ENCODE data around the gene SLC29A2.

SLC29A2 gene

DNA sequence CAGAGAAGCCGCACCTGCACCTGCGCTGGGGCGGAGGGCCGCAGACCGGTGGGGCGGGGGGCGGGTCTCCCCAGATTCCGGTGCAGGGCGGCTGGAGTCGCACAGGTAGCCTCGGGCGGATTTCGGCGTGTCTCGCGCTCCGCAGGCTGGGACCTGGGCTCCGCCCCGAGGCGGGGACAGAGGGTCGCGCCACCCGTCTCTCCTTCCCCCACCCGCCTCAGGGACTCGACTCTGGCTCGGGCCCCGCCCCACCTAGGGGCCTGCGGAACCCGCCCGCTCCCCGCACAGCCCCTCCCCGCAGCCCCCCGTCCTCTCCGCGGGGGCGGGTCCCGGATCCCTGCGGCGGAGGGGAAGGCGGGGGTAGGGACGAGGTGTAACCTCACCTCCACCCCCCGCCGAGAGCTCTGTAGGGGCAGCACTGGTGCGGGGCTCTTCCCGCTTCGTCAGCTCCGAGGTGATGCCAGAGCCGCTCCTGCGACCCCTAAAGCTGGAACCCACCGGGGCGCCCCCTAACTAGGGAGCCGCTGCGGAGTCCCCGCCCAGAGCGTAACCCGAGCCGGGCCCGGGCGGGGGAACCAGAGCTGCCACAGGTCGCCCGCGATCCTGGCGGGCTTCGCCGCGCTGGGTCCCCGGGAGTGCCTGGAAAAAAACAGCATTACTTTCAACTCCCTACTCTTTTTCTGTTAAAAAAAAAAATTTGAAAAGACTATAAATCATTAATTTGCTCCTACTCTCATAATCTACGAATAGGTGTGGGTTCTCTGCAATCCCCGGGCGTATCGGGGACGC is at the start of gene SLC29A2:
TSS of gene SLC29A2 (minus strand) at position 134 of the 789 bp plus-strand sequence. CDS start 169 bp downstream, outside the sequence.
- H2AFZ ChIP-seq (ENCODE audit: low read length, unreplicated experiment) = peak within 1 kb of the TSS; percentile 84
- no peak within 1 kb of the TSS for H3K27ac ChIP-seq (ENCODE audit: low read depth, low read length)
- H3K4me3 ChIP-seq (ENCODE audit: low read depth, low read length) = peak within 1 kb of the TSS; percentile 90
- H3K4me1 ChIP-seq (ENCODE audit: control insufficient read depth, insufficient read depth, low read length, unreplicated experiment) = peaks cover 25% of the 10 kb centered on the region
- peaks cover 7% of the 10 kb centered on the region for H3K27me3 ChIP-seq (ENCODE audit: insufficient read depth, low read length)
- H3K36me3 ChIP-seq (ENCODE audit: insufficient read depth, low read length) = no peaks in the 10 kb centered on the region
- no peaks in the 10 kb centered on the region for H3K79me2 ChIP-seq (ENCODE audit: control insufficient read depth, insufficient read depth, low read length, unreplicated experiment)

DNA sequence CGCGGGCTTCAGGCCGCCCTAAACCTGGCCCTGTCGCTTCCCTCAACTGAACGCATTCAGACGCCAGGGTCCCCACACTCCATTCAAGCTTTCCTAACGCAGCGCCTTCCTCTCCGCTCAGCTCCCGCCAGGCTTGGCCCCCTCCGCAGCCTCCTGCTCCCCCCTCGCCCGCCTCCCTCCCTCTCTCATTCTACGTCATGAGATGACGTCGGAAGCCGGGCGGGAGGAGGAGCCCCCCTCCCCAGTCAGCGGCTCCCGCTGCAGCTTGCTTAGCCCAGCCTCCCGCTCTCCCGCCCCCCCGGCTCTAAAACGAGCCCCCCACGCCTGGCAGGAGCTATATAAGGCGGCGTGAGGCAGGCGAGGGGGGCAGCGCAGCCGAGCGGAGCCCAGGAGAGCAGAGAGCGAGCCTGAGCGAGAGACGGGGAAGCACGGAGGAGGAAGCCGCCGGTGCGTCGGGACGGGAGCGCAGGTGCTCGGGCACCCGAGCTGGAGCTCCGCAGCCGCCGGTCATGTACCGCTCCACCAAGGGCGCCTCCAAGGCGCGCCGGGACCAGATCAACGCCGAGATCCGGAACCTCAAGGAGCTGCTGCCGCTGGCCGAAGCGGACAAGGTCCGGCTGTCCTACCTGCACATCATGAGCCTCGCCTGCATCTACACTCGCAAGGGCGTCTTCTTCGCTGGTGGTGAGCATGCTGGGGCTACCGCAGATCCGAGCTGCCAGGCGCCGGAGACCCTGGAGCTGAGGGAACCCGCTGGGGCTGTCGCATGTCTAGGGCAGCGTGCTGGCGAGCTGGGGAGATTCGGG is 49.3 kb upstream of the SLC29A2 start, which contains the start of gene NPAS4:
TSS of gene NPAS4 (plus strand) at position 365 of the 806 bp plus-strand sequence. CDS start at position 510, 145 bp downstream.
- Histone ChIP-seq H3K27ac (ENCODE audit: low read depth, low read length) (no peak within 1 kb of the TSS), H3K79me2 (ENCODE audit: control insufficient read depth, insufficient read depth, low read length, unreplicated experiment) (no peaks in the 10 kb centered on the region), H3K4me3 (ENCODE audit: low read depth, low read length) (no peak within 1 kb of the TSS), H2AFZ (ENCODE audit: low read length, unreplicated experiment) (no peak within 1 kb of the TSS), H3K4me1 (ENCODE audit: control insufficient read depth, insufficient read depth, low read length, unreplicated experiment) (peaks cover 13% of the 10 kb centered on the region), H3K27me3 (ENCODE audit: insufficient read depth, low read length) (peaks cover 33% of the 10 kb centered on the region), H3K36me3 (ENCODE audit: insufficient read depth, low read length) (no peaks in the 10 kb centered on the region)

DNA sequence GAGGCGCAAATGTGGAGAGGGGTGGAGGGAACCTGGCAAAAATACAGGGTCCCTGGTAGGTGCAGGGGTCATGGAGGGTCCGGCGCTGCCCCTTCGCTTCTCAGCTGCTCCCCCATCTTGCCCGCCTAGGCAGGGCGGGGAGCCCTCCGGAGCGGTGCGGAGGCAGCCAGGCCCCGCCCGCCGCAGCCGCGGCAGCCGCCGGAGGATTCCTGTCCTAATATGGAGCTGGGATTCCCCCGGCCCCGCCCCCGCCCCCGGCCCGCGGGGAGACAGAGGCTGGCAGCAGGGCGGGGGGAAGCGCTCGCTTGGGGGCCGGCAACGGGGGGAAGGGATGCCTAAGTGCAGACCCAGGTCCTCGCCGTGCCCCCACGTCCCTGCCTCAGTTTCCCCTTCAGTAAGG is 48.3 kb upstream of the SLC29A2 start:
- no peak overlapping the region for H3K4me3 ChIP-seq (ENCODE audit: low read depth, low read length)
- H3K36me3 ChIP-seq (ENCODE audit: insufficient read depth, low read length) = no peaks in the 10 kb centered on the region
- peaks cover 13% of the 10 kb centered on the region for H3K4me1 ChIP-seq (ENCODE audit: control insufficient read depth, insufficient read depth, low read length, unreplicated experiment)
- peaks cover 38% of the 10 kb centered on the region for H3K27me3 ChIP-seq (ENCODE audit: insufficient read depth, low read length)
- no peak overlapping the region for H3K27ac ChIP-seq (ENCODE audit: low read depth, low read length)
- no peaks in the 10 kb centered on the region for H3K79me2 ChIP-seq (ENCODE audit: control insufficient read depth, insufficient read depth, low read length, unreplicated experiment)
- no peak overlapping the region for H2AFZ ChIP-seq (ENCODE audit: low read length, unreplicated experiment)

GRCh38 chr11:66418986-66419308 is 47.4 kb upstream of the SLC29A2 start:
- Histone ChIP-seq H3K4me1 (ENCODE audit: control insufficient read depth, insufficient read depth, low read length, unreplicated experiment) (peaks cover 13% of the 10 kb centered on the region), H3K27me3 (ENCODE audit: insufficient read depth, low read length) (peaks cover 45% of the 10 kb centered on the region), H3K36me3 (ENCODE audit: insufficient read depth, low read length) (no peaks in the 10 kb centered on the region), H3K27ac (ENCODE audit: low read depth, low read length) (no peak overlapping the region), H3K79me2 (ENCODE audit: control insufficient read depth, insufficient read depth, low read length, unreplicated experiment) (no peaks in the 10 kb centered on the region), H3K4me3 (ENCODE audit: low read depth, low read length) (no peak overlapping the region), H2AFZ (ENCODE audit: low read length, unreplicated experiment) (no peak overlapping the region)

DNA sequence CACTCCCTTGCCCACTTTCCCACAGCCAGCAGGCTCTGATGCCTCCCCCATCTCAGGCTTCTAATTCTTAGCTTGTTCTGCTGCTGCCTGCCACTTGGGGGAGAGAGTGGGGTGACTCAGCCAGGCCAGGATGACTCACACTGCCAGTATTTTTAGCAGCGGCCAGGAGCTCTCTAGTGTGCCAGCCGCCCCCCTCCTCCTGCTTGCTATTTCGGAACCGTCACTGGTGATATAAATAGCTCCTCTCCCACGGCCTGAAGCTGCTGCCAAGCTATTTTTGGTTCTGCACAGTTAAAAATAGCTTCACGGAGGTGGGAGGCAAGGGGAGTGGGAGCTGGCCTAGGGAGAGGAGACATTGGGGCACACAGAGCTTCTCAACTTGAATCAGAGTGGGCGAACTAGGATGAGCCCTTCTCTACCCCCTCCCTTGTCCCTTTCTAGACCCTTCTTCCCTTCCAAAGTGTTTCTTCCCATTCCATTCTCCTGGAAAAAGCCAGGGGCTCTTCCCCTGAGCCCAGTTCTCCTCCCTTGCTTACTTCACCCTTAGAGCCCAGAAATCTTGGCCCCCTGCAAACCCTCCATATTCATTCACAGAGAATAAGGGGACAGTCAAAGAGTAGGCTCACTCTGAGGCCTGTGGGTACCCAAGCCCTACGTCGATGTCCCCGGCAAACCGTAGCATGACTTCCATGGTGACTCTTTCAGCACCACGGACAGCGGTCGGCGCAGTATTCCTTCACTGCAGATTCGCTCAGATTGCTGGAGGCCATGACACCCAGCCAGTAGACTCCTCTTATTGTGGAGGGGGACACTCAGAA is 46.8 kb upstream of the SLC29A2 start:
- H3K27ac ChIP-seq (ENCODE audit: low read depth, low read length) = peak overlapping the region; percentile 42; the same call in 1 of the 2 replicates
- no peak overlapping the region for H3K4me3 ChIP-seq (ENCODE audit: low read depth, low read length)
- H2AFZ ChIP-seq (ENCODE audit: low read length, unreplicated experiment) = no peak overlapping the region
- H3K36me3 ChIP-seq (ENCODE audit: insufficient read depth, low read length) = no peaks in the 10 kb centered on the region
- H3K27me3 ChIP-seq (ENCODE audit: insufficient read depth, low read length) = peaks cover 47% of the 10 kb centered on the region
- peaks cover 13% of the 10 kb centered on the region for H3K4me1 ChIP-seq (ENCODE audit: control insufficient read depth, insufficient read depth, low read length, unreplicated experiment)
- no peaks in the 10 kb centered on the region for H3K79me2 ChIP-seq (ENCODE audit: control insufficient read depth, insufficient read depth, low read length, unreplicated experiment)

GRCh38 chr11:66417000-66417399 is 45.4 kb upstream of the SLC29A2 start:
- peaks cover 47% of the 10 kb centered on the region for H3K27me3 ChIP-seq (ENCODE audit: insufficient read depth, low read length)
- H3K4me3 ChIP-seq (ENCODE audit: low read depth, low read length) = no peak overlapping the region
- H3K79me2 ChIP-seq (ENCODE audit: control insufficient read depth, insufficient read depth, low read length, unreplicated experiment) = no peaks in the 10 kb centered on the region
- H3K27ac ChIP-seq (ENCODE audit: low read depth, low read length) = no peak overlapping the region
- no peak overlapping the region for H2AFZ ChIP-seq (ENCODE audit: low read length, unreplicated experiment)
- H3K4me1 ChIP-seq (ENCODE audit: control insufficient read depth, insufficient read depth, low read length, unreplicated experiment) = peaks cover 13% of the 10 kb centered on the region
- no peaks in the 10 kb centered on the region for H3K36me3 ChIP-seq (ENCODE audit: insufficient read depth, low read length)

- no peak overlapping the region for H2AFZ ChIP-seq (ENCODE audit: low read length, unreplicated experiment)
- no peak overlapping the region for H3K27ac ChIP-seq (ENCODE audit: low read depth, low read length)
- peaks cover 13% of the 10 kb centered on the region for H3K4me1 ChIP-seq (ENCODE audit: control insufficient read depth, insufficient read depth, low read length, unreplicated experiment)
- H3K27me3 ChIP-seq (ENCODE audit: insufficient read depth, low read length) = peaks cover 37% of the 10 kb centered on the region
- no peaks in the 10 kb centered on the region for H3K36me3 ChIP-seq (ENCODE audit: insufficient read depth, low read length)
- no peak overlapping the region for H3K4me3 ChIP-seq (ENCODE audit: low read depth, low read length)
- no peaks in the 10 kb centered on the region for H3K79me2 ChIP-seq (ENCODE audit: control insufficient read depth, insufficient read depth, low read length, unreplicated experiment)
Measured at GRCh38 chr11:66415423-66415822, 43.9 kb upstream of the SLC29A2 start.

DNA sequence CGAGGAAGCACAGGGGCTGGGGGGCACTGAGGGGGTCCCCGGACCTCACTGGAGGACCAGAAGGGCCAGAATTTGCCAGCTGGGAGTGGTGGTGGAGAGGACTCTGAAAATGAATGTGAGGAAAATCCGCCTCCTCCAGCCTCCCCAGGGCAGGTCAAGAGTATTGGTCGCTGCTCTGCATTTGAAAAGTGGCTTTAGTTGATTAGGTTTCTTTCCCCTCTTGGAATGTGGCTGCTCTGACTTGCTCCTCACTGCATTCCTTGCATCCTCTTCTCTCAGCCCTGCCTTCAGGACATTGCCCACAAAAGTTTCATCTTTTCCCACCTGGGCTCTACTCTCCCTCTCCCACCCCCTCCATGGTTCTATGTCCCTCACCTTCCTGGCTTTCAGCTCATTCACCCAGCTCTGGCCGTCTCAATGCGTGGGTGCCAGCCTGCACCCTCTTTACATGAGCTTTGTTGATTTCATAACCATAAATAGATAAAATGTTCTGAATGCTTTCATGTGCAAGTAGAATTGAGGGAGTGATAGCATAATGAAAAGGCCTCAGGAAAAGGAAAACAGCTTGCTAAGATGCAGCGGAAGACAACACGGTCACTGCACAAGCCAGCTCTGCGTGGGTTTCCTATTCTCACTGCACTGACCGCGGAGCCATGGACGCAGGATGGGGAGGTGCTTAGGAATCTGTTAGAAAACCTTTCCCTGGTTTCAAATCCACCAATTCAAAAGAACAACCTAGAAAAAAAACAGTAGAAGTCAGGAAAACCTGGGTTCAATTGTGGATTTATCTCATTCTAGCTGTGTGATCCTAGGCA is 42.8 kb upstream of the SLC29A2 start:
- Histone ChIP-seq H3K27me3 (ENCODE audit: insufficient read depth, low read length) (peaks cover 37% of the 10 kb centered on the region), H3K36me3 (ENCODE audit: insufficient read depth, low read length) (no peaks in the 10 kb centered on the region), H3K79me2 (ENCODE audit: control insufficient read depth, insufficient read depth, low read length, unreplicated experiment) (no peaks in the 10 kb centered on the region), H3K27ac (ENCODE audit: low read depth, low read length) (no peak overlapping the region), H3K4me1 (ENCODE audit: control insufficient read depth, insufficient read depth, low read length, unreplicated experiment) (peaks cover 13% of the 10 kb centered on the region), H3K4me3 (ENCODE audit: low read depth, low read length) (no peak overlapping the region), H2AFZ (ENCODE audit: low read length, unreplicated experiment) (no peak overlapping the region)

- Histone ChIP-seq H2AFZ (ENCODE audit: low read length, unreplicated experiment) (no peak overlapping the region), H3K36me3 (ENCODE audit: insufficient read depth, low read length) (no peaks in the 10 kb centered on the region), H3K79me2 (ENCODE audit: control insufficient read depth, insufficient read depth, low read length, unreplicated experiment) (no peaks in the 10 kb centered on the region), H3K27ac (ENCODE audit: low read depth, low read length) (no peak overlapping the region), H3K4me1 (ENCODE audit: control insufficient read depth, insufficient read depth, low read length, unreplicated experiment) (peaks cover 8% of the 10 kb centered on the region), H3K27me3 (ENCODE audit: insufficient read depth, low read length) (peaks cover 30% of the 10 kb centered on the region), H3K4me3 (ENCODE audit: low read depth, low read length) (no peak overlapping the region)
Measured at GRCh38 chr11:66413167-66413566, 41.6 kb upstream of the SLC29A2 start.

DNA sequence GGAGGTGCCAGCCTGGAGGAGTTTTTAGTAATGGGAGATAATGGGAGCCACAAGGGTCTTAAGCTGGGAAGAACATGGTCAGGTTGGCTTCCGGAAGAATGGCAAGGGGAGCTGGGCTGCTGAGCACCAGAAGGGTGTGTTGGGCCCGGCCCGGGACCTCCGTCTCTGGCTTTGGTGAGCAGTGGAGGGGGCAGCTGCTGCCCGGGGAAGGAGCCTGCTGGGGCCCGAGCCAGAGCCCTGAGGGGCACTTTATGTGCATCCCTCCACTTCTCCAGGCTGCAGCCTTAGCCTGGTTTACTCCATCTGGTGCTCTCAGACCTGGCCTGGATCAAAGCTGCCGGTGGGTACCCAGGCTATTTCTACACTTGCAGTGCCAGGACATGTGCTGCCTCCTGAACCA is 40.5 kb upstream of the SLC29A2 start:
- no peak overlapping the region for H2AFZ ChIP-seq (ENCODE audit: low read length, unreplicated experiment)
- H3K36me3 ChIP-seq (ENCODE audit: insufficient read depth, low read length) = no peaks in the 10 kb centered on the region
- H3K27me3 ChIP-seq (ENCODE audit: insufficient read depth, low read length) = peaks cover 34% of the 10 kb centered on the region
- H3K27ac ChIP-seq (ENCODE audit: low read depth, low read length) = no peak overlapping the region
- H3K4me1 ChIP-seq (ENCODE audit: control insufficient read depth, insufficient read depth, low read length, unreplicated experiment) = no peaks in the 10 kb centered on the region
- no peak overlapping the region for H3K4me3 ChIP-seq (ENCODE audit: low read depth, low read length)
- no peaks in the 10 kb centered on the region for H3K79me2 ChIP-seq (ENCODE audit: control insufficient read depth, insufficient read depth, low read length, unreplicated experiment)
